Smooth muscle cell (in vitro differentiated cells): ENCODE measurements around the gene GDPD5. TPM values are rescaled to one million over a fixed set of nuclear protein-coding genes. Genes with fewer than 3 reads are reported as not detected.

Source experiments
- DNase-seq: peaks from one replicate; lab custom pipeline; 2025; ENCODE audit not compliant: unreplicated experiment; lab: John Stamatoyannopoulos, UW
- H2AFZ ChIP-seq: fragments of 200-600 bp; sonication (generic); 2 replicates; pipeline ENCODE4 v1.6.0; 2016; ENCODE audit warnings: antibody characterized with exemption, low read depth, mild to moderate bottlenecking
- H3F3A ChIP-seq: fragments of 200-600 bp; sonication (generic); 2 replicates; pipeline ENCODE4 v1.6.0; 2017; ENCODE audit warnings: antibody characterized with exemption, low read depth
- H3K27ac ChIP-seq: fragments of 200-600 bp; sonication (generic); 2 replicates; pipeline ENCODE4 v1.5.1; 2016; ENCODE audit warnings: low read depth, mild to moderate bottlenecking
- H3K27me3 ChIP-seq: fragments of 200-600 bp; sonication (generic); 2 replicates; pipeline ENCODE4 v1.6.1; 2016; ENCODE audit warnings: low read depth, mild to moderate bottlenecking
- H3K36me3 ChIP-seq: fragments of 200-600 bp; sonication (generic); 2 replicates; pipeline ENCODE4 v1.5.1; 2016; ENCODE audit warnings: low read depth
- H3K4me1 ChIP-seq: fragments of 200-600 bp; sonication (generic); 2 replicates; pipeline ENCODE4 v1.5.1; 2016; ENCODE audit warnings: low read depth
- H3K4me2 ChIP-seq: fragments of 200-600 bp; sonication (generic); 2 replicates; pipeline ENCODE4 v1.6.0; 2016; ENCODE audit warnings: mild to moderate bottlenecking
- H3K4me3 ChIP-seq: fragments of 200-600 bp; sonication (generic); 2 replicates; pipeline ENCODE4 v1.5.1; 2016; ENCODE audit warnings: mild to moderate bottlenecking
- H3K79me2 ChIP-seq: fragments of 200-600 bp; sonication (generic); 2 replicates; pipeline ENCODE4 v1.6.0; 2016; ENCODE audit warnings: low read depth, mild to moderate bottlenecking
- H3K9ac ChIP-seq: fragments of 200-600 bp; sonication (generic); 2 replicates; pipeline ENCODE4 v1.6.0; 2016; ENCODE audit warnings: low read depth
- H3K9me3 ChIP-seq: fragments of 200-600 bp; sonication (generic); replicated peaks from 2 replicates; pipeline ENCODE4 v1.5.1; 2016; ENCODE audit warnings: low read depth
- H4K20me1 ChIP-seq: fragments of 200-600 bp; sonication (generic); 2 replicates; pipeline ENCODE4 v1.6.0; 2016; ENCODE audit warnings: low read depth
- WGBS: methylation state at CpG from one replicate; pipeline ENCODE4 v1.1.7; 2016; ENCODE audit warnings: low lambda C conversion rate; 5-methylcytosine and 5-hydroxymethylcytosine counted together
- polyA plus RNA-seq: library from polyadenylated mRNA; unstranded; fragments of >200 nt; fragmentation: Nextera tagmentation; extraction: Ambion mirVana; gene quantifications from 2 replicates; pipeline ENCODE4 v1.2.1, GENCODE V29; 2016
- total RNA-seq: library from RNA; depleted of rRNA; stranded (reverse); fragments of >200 nt; gene quantifications from 2 replicates; pipeline ENCODE4 v1.2.3, GENCODE V29; 2014
- TF ChIP-seq, protein P1 (sequence below): fragments of 200-600 bp; sonication (generic); IDR thresholded peaks from 2 replicates; pipeline ENCODE4 v1.5.1; 2017; ENCODE audit warnings: borderline replicate concordance, mild to moderate bottlenecking, antibody characterized with exemption; ENCODE audit not compliant: insufficient read depth, poor library complexity, severe bottlenecking

Gene GDPD5
- total and polyA plus RNA-seq, 2 experiments from 2014 or later: 2.3 to 5.8 TPM

DNA sequence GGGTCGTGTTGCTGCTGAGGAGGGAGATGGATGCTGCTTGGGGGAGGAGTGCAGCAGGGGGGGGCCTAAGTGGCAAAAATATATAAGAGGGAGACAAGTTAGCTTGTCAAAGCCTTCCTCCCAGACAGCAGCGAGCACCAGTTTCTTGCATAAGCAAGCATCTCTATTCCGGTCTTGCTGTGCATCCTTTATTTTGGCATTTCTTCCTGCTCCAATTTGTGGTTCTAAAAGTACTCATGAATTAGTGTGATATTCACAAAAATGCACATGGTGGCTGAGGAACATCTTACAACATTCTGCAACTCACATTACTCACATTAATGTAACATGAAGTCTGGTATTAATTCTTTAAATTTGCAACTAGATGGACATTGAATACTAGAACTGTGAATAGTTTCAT lies 32.1 kb downstream of the GDPD5 start:
- H3K9ac ChIP-seq: no peak overlapping the region
- WGBS: 88% methylated on average over 3 of the region's 3 CpGs

DNA sequence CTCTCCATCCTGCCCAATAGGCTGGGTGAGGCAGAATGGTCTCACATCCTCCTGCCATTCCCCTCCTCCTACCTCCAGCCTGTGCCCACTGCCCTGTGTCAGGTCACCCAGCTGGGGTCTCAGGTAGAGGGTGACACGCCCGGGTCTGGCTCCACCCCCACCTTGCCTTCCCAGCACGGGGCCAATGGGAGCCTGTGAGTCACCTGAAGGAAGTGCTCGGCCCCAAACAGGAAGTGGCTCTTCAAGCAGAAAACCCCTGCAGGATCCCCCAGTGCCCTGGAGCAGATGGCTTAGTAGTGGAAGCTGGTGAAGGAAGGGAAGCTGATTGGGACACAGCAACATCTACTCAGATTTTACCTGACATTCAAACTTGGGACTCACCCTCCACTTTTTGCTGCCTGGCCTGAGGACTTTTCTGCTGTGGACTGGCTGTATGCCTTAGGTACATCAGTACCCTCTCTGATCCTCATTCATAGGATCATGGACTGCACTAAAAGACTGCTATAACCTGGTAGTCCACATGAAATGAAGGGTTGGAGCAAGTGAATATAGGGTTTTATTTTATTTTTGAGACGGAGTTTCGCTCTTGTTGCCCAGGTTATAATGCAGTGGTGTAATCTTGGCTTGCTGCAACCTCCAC lies 33.4 kb downstream of the GDPD5 start:
- peaks cover 7% of the 10 kb centered on the region for H3K4me1 ChIP-seq
- no peaks in the 10 kb centered on the region for H3K36me3 ChIP-seq
- WGBS: 58% methylated on average over 6 of the region's 6 CpGs
- no peaks in the 10 kb centered on the region for H3F3A ChIP-seq
- peak overlapping the region; percentile 43 for H2AFZ ChIP-seq
- no peak overlapping the region for H3K27ac ChIP-seq
- H3K9ac ChIP-seq: no peak overlapping the region
- no peaks in the 10 kb centered on the region for H4K20me1 ChIP-seq
- no peaks in the 10 kb centered on the region for H3K9me3 ChIP-seq
- H3K4me3 ChIP-seq: no peak overlapping the region
- TF ChIP-seq, protein P1, sequence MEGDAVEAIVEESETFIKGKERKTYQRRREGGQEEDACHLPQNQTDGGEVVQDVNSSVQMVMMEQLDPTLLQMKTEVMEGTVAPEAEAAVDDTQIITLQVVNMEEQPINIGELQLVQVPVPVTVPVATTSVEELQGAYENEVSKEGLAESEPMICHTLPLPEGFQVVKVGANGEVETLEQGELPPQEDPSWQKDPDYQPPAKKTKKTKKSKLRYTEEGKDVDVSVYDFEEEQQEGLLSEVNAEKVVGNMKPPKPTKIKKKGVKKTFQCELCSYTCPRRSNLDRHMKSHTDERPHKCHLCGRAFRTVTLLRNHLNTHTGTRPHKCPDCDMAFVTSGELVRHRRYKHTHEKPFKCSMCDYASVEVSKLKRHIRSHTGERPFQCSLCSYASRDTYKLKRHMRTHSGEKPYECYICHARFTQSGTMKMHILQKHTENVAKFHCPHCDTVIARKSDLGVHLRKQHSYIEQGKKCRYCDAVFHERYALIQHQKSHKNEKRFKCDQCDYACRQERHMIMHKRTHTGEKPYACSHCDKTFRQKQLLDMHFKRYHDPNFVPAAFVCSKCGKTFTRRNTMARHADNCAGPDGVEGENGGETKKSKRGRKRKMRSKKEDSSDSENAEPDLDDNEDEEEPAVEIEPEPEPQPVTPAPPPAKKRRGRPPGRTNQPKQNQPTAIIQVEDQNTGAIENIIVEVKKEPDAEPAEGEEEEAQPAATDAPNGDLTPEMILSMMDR: no peak
- H3K79me2 ChIP-seq: no peaks in the 10 kb centered on the region
- no peaks in the 10 kb centered on the region for H3K27me3 ChIP-seq
- no peak for DNase-seq
- H3K4me2 ChIP-seq: no peak overlapping the region

More for the DNA sequence above, 32.1 kb downstream of the GDPD5 start:
- H3F3A ChIP-seq: no peaks in the 10 kb centered on the region
- H3K4me3 ChIP-seq: no peak overlapping the region
- H3K27me3 ChIP-seq: no peaks in the 10 kb centered on the region
- no peak overlapping the region for H3K4me2 ChIP-seq
- H3K36me3 ChIP-seq: no peaks in the 10 kb centered on the region
- TF ChIP-seq, protein P1: no peak
- H2AFZ ChIP-seq: no peak overlapping the region
- peaks cover 7% of the 10 kb centered on the region for H3K4me1 ChIP-seq
- no peak for DNase-seq
- no peaks in the 10 kb centered on the region for H3K79me2 ChIP-seq
- no peak overlapping the region for H3K27ac ChIP-seq
- no peaks in the 10 kb centered on the region for H4K20me1 ChIP-seq
- H3K9me3 ChIP-seq: no peaks in the 10 kb centered on the region

GRCh38 chr11:75491465-75491864 lies 34.3 kb downstream of the GDPD5 start:
- H3K9me3 ChIP-seq: no peaks in the 10 kb centered on the region
- H2AFZ ChIP-seq: no peak overlapping the region
- TF ChIP-seq, protein P1: no peak
- H3K4me3 ChIP-seq: no peak overlapping the region
- H3K36me3 ChIP-seq: no peaks in the 10 kb centered on the region
- no peak overlapping the region for H3K4me2 ChIP-seq
- H3F3A ChIP-seq: no peaks in the 10 kb centered on the region
- no peak overlapping the region for H3K9ac ChIP-seq
- no peaks in the 10 kb centered on the region for H3K79me2 ChIP-seq
- no peaks in the 10 kb centered on the region for H3K27me3 ChIP-seq
- H4K20me1 ChIP-seq: no peaks in the 10 kb centered on the region
- peaks cover 7% of the 10 kb centered on the region for H3K4me1 ChIP-seq
- 94% methylated on average over 2 of the region's 2 CpGs for WGBS
- H3K27ac ChIP-seq: no peak overlapping the region
- DNase-seq: no peak
